GM12873 (cell line): ENCODE results near the gene ELANE.

ENCODE experiments used
- CTCF ChIP-seq: IDR thresholded peaks from 2 replicates; pipeline ENCODE4 v1.5.1; 2012; ENCODE audit warnings: low read depth, mild to moderate bottlenecking, moderate library complexity, low read length, control low read depth; ENCODE audit not compliant: insufficient read depth; ENCODE audit errors: missing control alignments

ELANE gene

GRCh38 chr19:876780-877314, 24.7 kb downstream of the ELANE start:
- TF ChIP-seq CTCF, result no peak

- TF ChIP-seq CTCF, result no peak
These were observed 27.8 kb downstream of the ELANE start for GRCh38 chr19:879711-880438.

GRCh38 chr19:881385-882071, 29.4 kb downstream of the ELANE start:
- TF ChIP-seq CTCF, result no peak

- TF ChIP-seq CTCF, result no peak
These were observed 30.9 kb downstream of the ELANE start for GRCh38 chr19:882871-883497.

GRCh38 chr19:883661-884211, 31.6 kb downstream of the ELANE start:
- no peak for TF ChIP-seq CTCF

GRCh38 chr19:884420-885211, 32.5 kb downstream of the ELANE start:
- TF ChIP-seq CTCF, result no peak
